Hippocampal formation (tissue), 2 donors: ENCODE data around the gene ANKRD53.

Experiments
- DNase-seq, 2 donors: peaks; one replicate each; lab custom pipeline; 2025; lab: John Stamatoyannopoulos, UW

ANKRD53 gene

DNA sequence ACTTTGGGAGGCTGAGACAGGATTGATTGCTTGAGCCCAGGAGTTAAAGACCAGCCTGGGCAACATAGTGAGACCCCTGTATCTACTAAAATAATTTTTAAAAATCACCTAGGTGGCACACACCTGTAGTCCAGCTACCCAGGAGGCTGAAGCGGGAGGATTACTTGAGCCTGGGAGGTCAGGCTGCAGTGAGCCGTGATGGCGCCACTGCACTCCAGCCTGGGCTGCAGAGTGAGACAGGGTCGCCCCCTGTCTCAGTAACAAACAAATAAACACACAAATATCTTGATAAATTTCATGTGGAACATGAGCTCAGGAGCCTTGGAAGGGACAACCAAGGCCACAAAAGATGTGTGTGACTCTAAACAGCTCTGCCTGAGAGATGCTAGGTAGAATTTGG, 11.7 kb upstream of the ANKRD53 start:
- no peak for DNase-seq

GRCh38 chr2:70967189-70967588, 11.2 kb upstream of the ANKRD53 start:
- DNase-seq: no peak

- no peak for DNase-seq
Observed at GRCh38 chr2:70974592-70974991, 3.8 kb upstream of the ANKRD53 start.

- no peak for DNase-seq
Observed at GRCh38 chr2:70975237-70975636, 3.2 kb upstream of the ANKRD53 start.

DNA sequence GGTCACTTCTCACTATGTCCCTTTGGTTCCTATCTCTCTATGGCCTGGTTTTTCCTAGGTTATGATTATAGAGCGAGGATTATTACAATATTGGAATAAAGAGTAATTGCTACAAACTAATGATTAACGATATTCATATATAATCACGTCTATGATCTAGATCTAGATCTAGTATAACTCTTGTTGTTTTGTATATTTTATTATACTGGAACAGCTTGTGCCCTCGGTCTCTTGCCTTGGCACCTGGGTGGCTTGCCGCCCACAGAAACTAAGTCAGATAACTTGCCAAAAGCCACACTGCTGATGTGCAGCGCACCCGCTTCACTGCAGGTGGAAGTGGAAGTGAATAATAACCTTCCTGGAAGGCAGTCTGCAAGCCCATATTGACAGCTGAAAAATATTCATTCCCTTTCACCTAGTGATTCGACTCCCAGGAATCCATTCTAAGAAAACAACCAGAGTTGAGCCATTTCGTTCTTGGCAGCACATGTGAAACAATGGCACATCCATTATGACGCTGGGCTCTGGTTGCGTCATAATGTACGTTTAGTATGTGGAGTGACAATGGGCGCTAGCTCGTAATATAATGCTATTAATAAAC, 725 bp upstream of the ANKRD53 start:
- DNase-seq: no peak

DNA sequence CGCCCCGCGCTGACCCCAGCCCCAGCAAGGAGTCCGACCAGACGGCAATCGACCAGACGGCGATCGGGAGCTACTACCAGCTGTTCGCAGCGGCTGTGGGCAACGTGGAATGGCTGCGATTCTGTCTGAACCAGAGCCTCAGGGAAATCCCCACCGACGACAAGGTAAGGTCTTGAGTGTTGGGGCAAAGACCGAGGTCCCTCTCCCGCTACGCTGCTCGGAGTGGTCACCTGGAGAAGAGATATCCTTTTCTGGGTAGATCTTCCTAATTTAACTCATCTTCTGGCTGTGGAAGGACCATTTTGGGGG, 704 bp downstream of the ANKRD53 start:
- no peak for DNase-seq

- DNase-seq: no peak
Observed at GRCh38 chr2:70979626-70980025, 1.2 kb downstream of the ANKRD53 start.

GRCh38 chr2:70981421-70981820, 3.0 kb downstream of the ANKRD53 start:
- DNase-seq: no peak

- no peak for DNase-seq
Observed at GRCh38 chr2:70981866-70982810, 3.7 kb downstream of the ANKRD53 start.

DNA sequence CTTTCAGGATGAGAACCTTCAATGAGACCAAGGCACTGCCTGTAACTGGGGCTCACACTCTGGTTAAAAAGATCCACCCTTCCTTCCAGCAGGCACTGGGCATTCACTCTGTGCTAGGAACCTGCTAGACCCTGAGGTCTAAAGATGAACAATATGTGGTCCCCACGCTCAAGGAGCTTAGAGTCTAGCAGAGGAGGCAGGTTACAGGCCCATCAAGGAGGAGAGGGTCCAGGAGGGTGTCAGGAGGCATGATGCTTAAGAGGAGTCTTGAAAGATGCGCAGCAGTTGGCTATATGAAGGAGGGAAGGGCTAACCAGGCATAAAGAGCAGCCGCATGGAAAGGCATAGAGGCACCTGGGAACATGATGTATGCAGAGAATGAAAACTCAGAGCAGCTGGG, 4.5 kb downstream of the ANKRD53 start:
- DNase-seq: no peak

GRCh38 chr2:70983506-70984227, 5.2 kb downstream of the ANKRD53 start:
- DNase-seq: no peak

GRCh38 chr2:70984228-70984575, 5.8 kb downstream of the ANKRD53 start:
- no peak for DNase-seq

DNA sequence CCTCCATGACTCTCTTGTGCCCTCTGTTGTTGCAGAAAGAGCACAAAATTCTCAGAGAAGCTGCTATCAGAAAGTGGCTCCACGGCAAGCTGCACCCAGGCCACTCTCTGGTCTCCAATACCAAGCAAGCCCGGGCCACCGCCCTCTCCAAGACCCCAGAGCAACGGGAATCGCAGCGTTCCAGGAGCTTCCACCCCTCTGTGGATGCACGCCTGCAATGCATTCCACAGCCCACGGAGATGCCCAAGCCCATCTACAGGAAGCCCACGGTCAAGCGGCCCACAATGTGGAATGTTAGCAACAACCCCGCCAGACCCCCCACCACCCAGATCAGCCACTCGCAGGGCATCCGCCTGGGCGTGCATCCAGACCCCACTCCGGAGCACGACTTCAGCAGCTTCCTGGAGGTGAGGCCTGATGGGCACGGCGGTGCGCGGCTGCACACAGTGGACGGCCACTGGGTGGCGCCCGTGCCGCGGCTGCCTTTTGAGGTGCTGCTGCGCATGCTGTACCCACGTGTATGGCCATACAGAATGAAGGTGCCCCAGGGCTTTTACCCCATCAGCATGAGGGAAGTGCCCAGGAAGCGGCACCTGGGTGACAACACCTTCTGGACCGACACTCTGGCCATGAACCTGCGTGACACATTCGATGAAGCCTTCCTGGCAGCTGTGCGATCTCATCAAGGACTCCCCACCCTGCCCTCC, 6.3 kb downstream of the ANKRD53 start:
- no peak for DNase-seq

DNA sequence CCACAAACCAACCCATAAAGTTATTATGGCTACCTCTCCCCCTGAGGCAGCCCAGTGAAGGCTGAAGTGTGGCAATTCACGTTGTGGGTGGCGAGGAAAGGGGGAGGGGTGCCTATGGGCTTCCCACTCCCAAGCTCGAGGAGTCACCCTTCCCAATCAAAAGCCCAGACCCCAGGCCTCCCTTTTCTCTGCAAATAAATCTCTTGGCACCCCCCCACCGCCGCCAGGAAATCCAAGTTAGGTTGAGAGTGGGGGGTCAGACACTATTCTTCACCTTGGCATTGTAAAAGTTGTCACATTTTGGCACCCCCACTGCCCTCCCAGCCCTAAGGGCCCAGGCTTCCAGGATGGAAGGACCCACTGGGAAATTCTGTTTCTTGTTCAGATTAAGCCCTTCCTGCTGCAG, 6.9 kb downstream of the ANKRD53 start:
- no peak for DNase-seq

GRCh38 chr2:70985956-70986355, 7.5 kb downstream of the ANKRD53 start:
- DNase-seq: no peak

GRCh38 chr2:70986499-70987189, 8.2 kb downstream of the ANKRD53 start:
- no peak for DNase-seq

GRCh38 chr2:70987386-70987785, 9.0 kb downstream of the ANKRD53 start:
- DNase-seq: no peak

DNA sequence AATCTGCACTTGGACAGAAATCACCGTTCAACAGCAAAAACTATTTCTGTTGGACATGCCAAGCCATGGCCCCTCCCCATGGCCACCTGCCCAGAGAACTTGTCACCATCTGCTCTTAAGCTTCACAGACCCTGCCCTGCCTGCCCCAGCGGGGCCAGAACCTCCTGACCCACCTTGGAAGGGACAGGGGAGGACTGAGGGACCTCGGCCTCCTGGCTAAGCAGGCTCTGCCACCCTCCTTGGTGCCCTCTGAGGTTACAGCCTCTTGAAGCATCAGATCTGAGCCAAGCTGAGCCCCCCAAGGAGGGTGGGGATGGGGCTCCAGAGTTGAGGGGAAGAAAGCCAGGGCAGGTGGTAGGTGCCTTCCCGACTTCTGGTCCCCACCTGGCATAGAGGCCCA, 9.7 kb downstream of the ANKRD53 start:
- DNase-seq: no peak

DNA sequence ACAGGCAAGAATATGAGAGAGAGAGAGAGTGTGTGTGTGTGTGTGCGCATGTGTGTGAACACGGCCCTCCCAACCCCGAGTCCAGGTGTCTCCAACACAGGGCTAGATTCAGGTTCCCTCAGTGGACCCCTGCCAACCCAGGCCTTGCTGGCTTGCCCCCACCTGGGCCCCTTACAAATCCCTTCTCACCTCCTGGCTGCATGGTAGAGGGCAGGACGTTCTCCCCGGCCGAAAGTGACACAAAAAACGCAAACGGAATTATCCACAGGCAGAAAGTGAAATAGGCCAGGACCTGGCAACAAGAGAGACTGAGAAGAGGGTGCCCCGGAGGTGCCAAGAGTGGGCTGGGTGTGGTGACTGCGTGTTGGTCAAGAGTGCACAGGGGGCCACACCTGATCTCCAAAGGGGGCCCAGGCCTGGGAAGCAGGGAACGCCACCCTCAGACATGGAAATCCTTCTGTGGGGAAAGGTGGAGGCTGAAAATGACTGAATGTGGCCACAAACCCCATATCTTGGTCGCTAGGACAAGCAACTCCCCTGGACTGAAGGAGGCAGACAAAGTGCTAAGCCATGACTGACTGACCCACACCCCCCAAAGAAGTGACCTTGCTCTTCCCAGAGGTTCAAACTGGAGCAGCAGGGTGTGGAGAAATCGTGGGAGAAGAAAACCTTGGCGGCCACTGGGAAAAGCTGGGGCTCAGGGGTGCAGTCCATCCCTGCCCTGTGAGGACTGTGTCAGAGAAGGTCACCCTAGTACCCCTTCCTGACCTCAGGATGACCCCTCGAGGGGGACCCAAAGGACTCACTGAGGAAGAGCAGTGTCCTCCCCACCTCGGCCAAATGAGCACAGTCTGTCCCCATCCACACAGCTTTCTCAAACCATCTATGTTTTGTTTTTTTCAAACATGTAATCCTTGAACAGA, 10.6 kb downstream of the ANKRD53 start:
- DNase-seq: no peak

DNA sequence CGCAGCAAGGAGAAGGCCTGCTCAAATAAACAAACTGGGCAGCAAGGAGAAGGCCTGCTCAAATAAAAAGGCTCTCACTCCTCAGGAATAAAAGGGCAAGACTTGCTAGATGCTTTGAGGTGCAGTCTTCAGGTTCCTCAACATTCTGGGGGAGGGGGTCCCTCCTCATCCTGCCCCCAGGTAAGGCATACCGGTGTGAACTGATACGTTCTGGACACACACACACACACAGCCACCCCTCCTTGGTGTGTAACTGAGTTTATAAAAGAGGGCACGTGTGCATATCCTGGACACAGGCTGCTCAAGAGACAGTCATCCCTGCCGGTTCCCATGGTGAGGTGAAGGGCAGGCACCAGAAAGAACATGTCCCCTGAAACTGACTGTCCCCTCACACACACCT, 11.8 kb downstream of the ANKRD53 start:
- no peak for DNase-seq

- DNase-seq: no peak
Observed at GRCh38 chr2:70991142-70991541, 12.7 kb downstream of the ANKRD53 start.
